Glutamatergic neuron (in vitro differentiated cells): ENCODE results near the gene SNX20. TPM values are rescaled to one million over a fixed set of nuclear protein-coding genes. Genes with fewer than 3 reads are reported as not detected.
A peak's percentile ranks its signal among the peaks of the same experiment; 100 is the strongest.

Experiments
- DNase-seq: peaks from one replicate; pipeline ENCODE4 v3.0.0; 2022
- H3K27ac Mint-ChIP-seq: one replicate; pipeline ENCODE4 v1.8.0; 2020; ENCODE audit warnings: mild to moderate bottlenecking, mixed read lengths, inconsistent platforms; ENCODE audit not compliant: unreplicated experiment
- H3K27me3 Mint-ChIP-seq: one replicate; pipeline ENCODE4 v1.8.0; 2020; ENCODE audit warnings: mild to moderate bottlenecking, moderate library complexity, mixed read lengths, inconsistent platforms; ENCODE audit not compliant: unreplicated experiment
- H3K36me3 Mint-ChIP-seq: one replicate; pipeline ENCODE4 v1.8.0; 2020; ENCODE audit warnings: mild to moderate bottlenecking, mixed read lengths, inconsistent platforms; ENCODE audit not compliant: unreplicated experiment
- H3K4me1 Mint-ChIP-seq: one replicate; pipeline ENCODE4 v1.8.0; 2020; ENCODE audit warnings: mild to moderate bottlenecking, low read depth, mixed read lengths, inconsistent platforms; ENCODE audit not compliant: unreplicated experiment
- H3K4me3 Mint-ChIP-seq: one replicate; pipeline ENCODE4 v1.8.0; 2020; ENCODE audit warnings: mild to moderate bottlenecking, mixed read lengths, inconsistent platforms; ENCODE audit not compliant: unreplicated experiment
- H3K9me3 Mint-ChIP-seq: one replicate; pipeline ENCODE4 v1.8.0; 2020; ENCODE audit warnings: mild to moderate bottlenecking, moderate library complexity, mixed read lengths, inconsistent platforms; ENCODE audit not compliant: unreplicated experiment
- total RNA-seq: library from RNA; stranded (reverse); fragmentation: NEBNext Ultra II Directional; extraction: Animal tissue kit (Norgen Biotek cat#: 25700); gene quantifications from one replicate; pipeline ENCODE4 v1.2.1, GENCODE V29; 2021; ENCODE audit not compliant: unreplicated experiment
- TF ChIP-seq, protein P1 (sequence below): fragments of 200-600 bp; sonication (generic); IDR thresholded peaks from one replicate; pipeline ENCODE4 v1.5.0; 2021; ENCODE audit not compliant: partially characterized antibody, unreplicated experiment

The SNX20 gene
- total RNA-seq, 1 donor from 2014 or later = not detected

DNA sequence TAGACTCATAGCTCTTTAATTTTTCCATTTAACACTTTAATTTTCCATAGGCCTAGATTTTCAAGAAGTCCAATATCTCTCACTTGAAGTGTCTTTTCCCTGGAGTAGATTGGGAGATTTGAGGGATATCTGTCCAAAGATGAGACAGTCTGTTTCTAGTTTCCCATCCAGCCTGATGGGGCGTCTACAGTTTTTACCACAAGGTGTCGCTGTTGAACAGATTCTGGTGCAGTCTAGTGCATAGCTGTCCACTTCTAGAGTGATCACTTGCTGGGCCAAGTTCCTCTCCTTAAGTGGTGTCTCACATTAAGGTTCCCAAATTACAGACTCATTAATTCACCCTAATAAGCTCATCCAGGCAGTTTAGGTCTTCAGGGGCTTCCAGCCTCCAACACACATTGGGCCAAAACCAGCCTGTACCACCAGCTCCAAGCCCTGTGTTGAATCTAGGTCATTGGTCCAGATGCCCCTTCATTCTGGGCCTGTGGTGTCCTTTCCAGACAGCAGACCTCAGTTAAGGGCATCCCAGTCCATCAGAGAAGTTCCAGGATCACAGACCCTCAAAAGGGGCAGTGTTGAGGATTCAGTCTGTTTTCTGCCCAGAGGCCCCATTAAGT is 9.4 kb downstream of the SNX20 start:
- TF ChIP-seq, protein P1, sequence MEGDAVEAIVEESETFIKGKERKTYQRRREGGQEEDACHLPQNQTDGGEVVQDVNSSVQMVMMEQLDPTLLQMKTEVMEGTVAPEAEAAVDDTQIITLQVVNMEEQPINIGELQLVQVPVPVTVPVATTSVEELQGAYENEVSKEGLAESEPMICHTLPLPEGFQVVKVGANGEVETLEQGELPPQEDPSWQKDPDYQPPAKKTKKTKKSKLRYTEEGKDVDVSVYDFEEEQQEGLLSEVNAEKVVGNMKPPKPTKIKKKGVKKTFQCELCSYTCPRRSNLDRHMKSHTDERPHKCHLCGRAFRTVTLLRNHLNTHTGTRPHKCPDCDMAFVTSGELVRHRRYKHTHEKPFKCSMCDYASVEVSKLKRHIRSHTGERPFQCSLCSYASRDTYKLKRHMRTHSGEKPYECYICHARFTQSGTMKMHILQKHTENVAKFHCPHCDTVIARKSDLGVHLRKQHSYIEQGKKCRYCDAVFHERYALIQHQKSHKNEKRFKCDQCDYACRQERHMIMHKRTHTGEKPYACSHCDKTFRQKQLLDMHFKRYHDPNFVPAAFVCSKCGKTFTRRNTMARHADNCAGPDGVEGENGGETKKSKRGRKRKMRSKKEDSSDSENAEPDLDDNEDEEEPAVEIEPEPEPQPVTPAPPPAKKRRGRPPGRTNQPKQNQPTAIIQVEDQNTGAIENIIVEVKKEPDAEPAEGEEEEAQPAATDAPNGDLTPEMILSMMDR = peak; percentile 76
- H3K4me1 Mint-ChIP-seq = peaks cover 6% of the 10 kb centered on the region
- H3K27me3 Mint-ChIP-seq = peaks cover 6% of the 10 kb centered on the region
- H3K9me3 Mint-ChIP-seq = peaks cover 13% of the 10 kb centered on the region
- H3K4me3 Mint-ChIP-seq = no peak overlapping the region
- H3K36me3 Mint-ChIP-seq = peaks cover 21% of the 10 kb centered on the region
- no peak overlapping the region for H3K27ac Mint-ChIP-seq
- peak; percentile 53 for DNase-seq

DNA sequence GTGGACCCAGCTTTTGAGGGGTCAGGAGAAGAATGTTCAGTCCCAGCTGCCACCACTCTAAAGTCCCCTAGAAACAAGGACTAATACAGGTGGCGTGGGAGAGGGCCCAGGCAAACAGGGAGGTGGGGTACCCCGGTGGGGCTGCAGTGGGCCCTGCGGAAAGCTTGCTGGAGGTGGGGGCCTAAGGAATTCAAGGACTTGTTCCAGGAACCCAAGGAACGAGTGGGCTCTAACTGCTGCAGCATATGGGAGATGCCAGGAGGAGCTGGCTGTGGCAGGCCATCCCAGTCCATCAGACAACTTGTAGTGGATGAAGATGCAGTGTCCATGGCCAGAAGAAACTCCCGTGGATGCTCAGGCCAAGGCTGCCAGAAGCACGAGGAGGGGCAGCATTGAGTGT is 10.6 kb downstream of the SNX20 start:
- Mint-ChIP-seq H3K27ac (no peak overlapping the region), H3K4me3 (no peak overlapping the region), H3K27me3 (peaks cover 12% of the 10 kb centered on the region), H3K4me1 (peaks cover 6% of the 10 kb centered on the region), H3K36me3 (peaks cover 21% of the 10 kb centered on the region), H3K9me3 (peaks cover 15% of the 10 kb centered on the region)
- TF ChIP-seq, protein P1 = no peak
- no peak for DNase-seq

DNA sequence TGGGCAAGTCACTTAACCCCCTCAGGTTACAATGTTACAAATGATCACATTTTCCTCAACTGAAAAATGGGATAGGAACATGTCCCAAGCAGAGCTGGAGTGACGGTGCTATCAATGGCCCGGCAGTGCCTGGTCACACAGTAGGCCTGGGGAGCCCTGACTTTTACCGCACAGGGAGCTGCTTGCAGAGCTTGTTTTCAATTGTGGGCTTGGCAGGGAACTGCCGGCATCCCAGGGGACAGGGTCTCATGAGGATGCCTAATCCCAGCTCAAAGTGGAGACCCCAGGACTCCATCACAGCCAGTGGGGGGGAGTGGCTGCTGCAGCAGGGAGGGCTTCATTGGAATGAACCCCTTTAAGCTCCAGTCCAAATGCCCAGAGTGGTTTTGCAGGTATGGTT is 11.4 kb downstream of the SNX20 start:
- peaks cover 23% of the 10 kb centered on the region for H3K36me3 Mint-ChIP-seq
- no peak overlapping the region for H3K27ac Mint-ChIP-seq
- H3K4me3 Mint-ChIP-seq = no peak overlapping the region
- H3K4me1 Mint-ChIP-seq = peaks cover 6% of the 10 kb centered on the region
- no peak for DNase-seq
- peaks cover 12% of the 10 kb centered on the region for H3K27me3 Mint-ChIP-seq
- peaks cover 17% of the 10 kb centered on the region for H3K9me3 Mint-ChIP-seq
- TF ChIP-seq, protein P1 = no peak

DNA sequence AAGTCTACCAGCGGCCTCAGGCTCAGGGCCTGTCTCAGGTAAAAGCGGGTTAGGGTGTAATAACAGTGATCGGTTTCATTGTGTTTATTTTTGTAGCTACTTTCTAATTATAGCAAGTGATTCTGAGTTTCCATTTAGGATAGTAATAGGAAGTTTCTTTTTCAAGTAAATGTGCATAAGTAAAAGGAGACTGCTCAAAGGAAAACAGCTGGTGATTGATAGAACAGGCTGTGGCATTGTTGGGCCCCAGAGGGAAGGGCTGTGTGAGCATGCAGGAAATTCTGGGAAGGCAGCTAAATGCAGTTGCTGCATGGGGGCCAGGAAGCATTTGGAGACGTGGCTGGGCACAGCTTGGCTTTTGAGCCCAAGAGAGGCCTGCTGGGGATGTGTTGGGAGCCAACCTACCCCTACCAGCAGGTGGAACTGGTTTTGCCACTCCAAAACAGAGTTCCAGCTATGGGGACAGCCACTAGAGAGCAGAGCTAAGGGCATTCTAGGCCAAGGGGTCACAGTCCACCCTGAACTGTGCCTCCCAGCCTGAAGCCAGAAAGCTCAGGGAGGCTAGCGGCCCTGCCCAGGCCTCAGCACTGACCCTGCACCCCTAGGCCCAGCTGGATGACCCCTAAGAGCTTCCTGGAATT is 12.6 kb downstream of the SNX20 start:
- no peak for DNase-seq
- H3K4me1 Mint-ChIP-seq = peaks cover 6% of the 10 kb centered on the region
- peaks cover 24% of the 10 kb centered on the region for H3K36me3 Mint-ChIP-seq
- peaks cover 12% of the 10 kb centered on the region for H3K27me3 Mint-ChIP-seq
- no peak overlapping the region for H3K27ac Mint-ChIP-seq
- H3K9me3 Mint-ChIP-seq = peaks cover 20% of the 10 kb centered on the region
- no peak overlapping the region for H3K4me3 Mint-ChIP-seq
- TF ChIP-seq, protein P1 = no peak

DNA sequence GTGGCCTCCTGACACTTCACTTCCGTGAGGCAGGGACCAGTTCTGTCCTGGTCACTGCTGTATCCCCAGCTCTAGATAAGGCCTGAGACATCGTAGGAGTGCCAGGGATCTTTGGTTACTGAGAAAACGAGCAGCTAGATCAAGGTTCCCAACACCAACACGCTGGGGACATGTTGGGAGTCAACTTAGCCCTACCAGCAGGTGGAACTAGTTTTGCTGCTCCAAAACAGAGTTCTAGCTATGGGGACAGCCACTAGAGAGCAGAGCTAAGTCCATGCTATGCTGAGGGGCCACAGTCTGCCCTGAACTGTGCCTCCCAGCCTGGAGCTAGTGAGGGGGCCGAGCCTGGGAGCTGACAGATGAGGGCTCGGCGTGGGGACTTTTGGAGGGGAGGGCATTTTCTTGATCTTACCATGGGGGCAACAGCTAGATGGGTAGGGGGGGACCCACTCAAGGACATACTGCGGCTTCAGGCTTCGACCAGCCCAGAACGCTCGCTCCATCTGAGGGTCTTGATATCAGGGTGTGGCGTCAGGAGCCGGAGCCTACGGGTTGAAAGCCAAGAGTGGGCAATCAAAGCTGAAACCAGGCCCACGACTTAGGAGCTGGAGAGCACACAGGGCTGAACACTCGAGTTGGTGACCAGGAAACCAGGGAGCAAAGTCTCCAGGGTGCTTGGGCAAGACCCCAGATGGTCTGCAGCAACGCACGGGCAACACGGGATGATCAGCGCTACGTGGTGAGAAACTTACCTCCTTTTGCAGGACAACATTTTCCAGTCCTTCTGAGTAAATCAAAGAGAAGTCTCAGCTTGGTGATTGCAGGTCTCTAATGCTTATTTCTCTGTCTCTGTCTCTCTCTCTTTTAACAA is 13.4 kb downstream of the SNX20 start:
- Mint-ChIP-seq H3K4me1 (peaks cover 6% of the 10 kb centered on the region), H3K27ac (no peak overlapping the region), H3K36me3 (peaks cover 20% of the 10 kb centered on the region), H3K9me3 (peaks cover 20% of the 10 kb centered on the region), H3K4me3 (no peak overlapping the region), H3K27me3 (peaks cover 12% of the 10 kb centered on the region)
- TF ChIP-seq, protein P1 = no peak
- no peak for DNase-seq
